Diencephalon (tissue), 1 donor: ENCODE data around the gene BRIP1. TPM values are rescaled to one million over a fixed set of nuclear protein-coding genes. Genes with fewer than 3 reads are reported as not detected.

Experiments
- small RNA-seq: library from RNA; depleted of rRNA; stranded (forward); fragments of <200 nt; gene quantifications from one replicate; pipeline ENCODE3, GENCODE V24; 2014
- total RNA-seq: library from RNA; depleted of rRNA; stranded (reverse); fragments of >200 nt; gene quantifications from one replicate; pipeline ENCODE4 v1.2.3, GENCODE V29; 2014

Gene BRIP1
- 7.6 TPM for total RNA-seq

DNA sequence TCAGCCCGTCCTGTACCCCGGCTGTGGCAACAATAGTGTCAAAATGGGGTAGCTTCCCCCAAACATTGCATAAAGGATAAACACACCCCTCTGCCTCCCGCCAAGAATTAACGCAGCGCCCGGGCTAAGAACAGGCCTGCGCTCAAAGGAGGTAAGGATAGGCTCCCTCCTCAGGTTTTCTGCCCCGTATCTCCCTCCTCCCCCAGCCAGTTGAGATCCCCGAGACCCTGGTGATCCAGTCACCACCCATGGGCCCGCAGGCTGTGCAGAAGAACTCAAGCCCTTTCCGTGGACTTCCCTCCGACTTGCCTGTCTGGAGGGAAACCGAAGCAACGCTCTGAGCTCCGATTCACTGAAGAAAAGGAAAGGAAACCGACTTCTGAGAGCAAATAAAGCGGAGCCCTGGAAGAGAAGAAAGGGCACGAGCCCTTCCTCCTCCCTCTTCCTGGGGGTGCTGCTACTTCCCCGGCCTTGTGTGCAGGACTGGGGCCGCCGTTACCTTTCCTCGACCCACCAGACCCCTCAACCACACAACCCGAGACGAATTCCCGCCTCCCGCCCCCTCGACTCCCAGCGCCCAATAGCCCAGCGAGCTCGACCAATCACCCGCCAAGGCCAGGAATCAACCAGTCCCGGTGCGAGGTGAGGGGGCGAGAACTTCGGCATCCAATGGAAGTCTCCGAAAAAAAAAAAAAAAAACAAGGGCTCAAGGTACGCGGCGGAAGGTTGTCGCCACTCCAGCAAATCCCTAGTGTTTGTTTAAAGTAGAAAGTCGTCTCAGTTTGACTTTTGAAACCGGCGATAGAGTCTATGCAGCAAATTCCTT lies at the start of gene BRIP1:
TSS of gene BRIP1 (minus strand) at position 554 of the 826 bp plus-strand sequence. CDS start 1,989 bp downstream, outside the sequence.

Small RNA genes lying within 50 kb of the gene (small RNA-seq; reads per million reads assigned to genes)
- gene RF00019 = not detected

Other genes starting within 250 kb of the BRIP1 start
- 27.7 TPM for gene INTS2, start 64.5 kb upstream of the BRIP1 start, total RNA-seq
- 106 TPM for gene MED13, start 201.8 kb upstream of the BRIP1 start, total RNA-seq